Fibroblast of lung (primary cell): ENCODE measurements around the gene TASOR2. TPM values are rescaled to one million over a fixed set of nuclear protein-coding genes. Genes with fewer than 3 reads are reported as not detected.

Experiments
- DNase-seq, 2 donors: peaks; one replicate each; pipeline versions ENCODE4 v3.0.0 to v3.0.0-alpha.2; 2010; ENCODE audit warnings: low read depth in 2 of 2
- H2AFZ ChIP-seq: 2 replicates; pipeline ENCODE4 v1.5.1; 2012; ENCODE audit warnings: low read length, control low read depth, inconsistent platforms
- H3K27ac ChIP-seq: 2 replicates; pipeline ENCODE4 v1.5.1; 2011; ENCODE audit warnings: low read length, control low read depth; ENCODE audit not compliant: insufficient read depth
- H3K27me3 ChIP-seq: 2 replicates; pipeline ENCODE4 v1.5.1; 2011; ENCODE audit warnings: mild to moderate bottlenecking, low read length; ENCODE audit not compliant: control insufficient read depth, insufficient read depth
- H3K36me3 ChIP-seq: 2 replicates; pipeline ENCODE4 v1.5.1; 2011; ENCODE audit warnings: low read length; ENCODE audit not compliant: control insufficient read depth, insufficient read depth
- H3K4me1 ChIP-seq: 2 replicates; pipeline ENCODE4 v1.5.1; 2011; ENCODE audit warnings: low read length; ENCODE audit not compliant: control insufficient read depth, insufficient read depth; ENCODE audit errors: extremely low read depth
- H3K4me2 ChIP-seq: 2 replicates; pipeline ENCODE4 v1.5.1; 2011; ENCODE audit warnings: low read length, control low read depth; ENCODE audit not compliant: insufficient read depth; ENCODE audit errors: extremely low read depth
- H3K4me3 ChIP-seq, 4 experiments: fragments of 200-600 bp in 1 of 4; sonication (generic) in 1 of 4; replicated peaks in 1 of 4; 2 replicates each; pipeline ENCODE4 v1.5.1; 2011 to 2016; ENCODE audit warnings: low read length in 4 of 4, low read depth in 3 of 4, mild to moderate bottlenecking in 3 of 4, control low read depth in 2 of 4, inconsistent platforms in 1 of 4, mixed read lengths in 1 of 4; ENCODE audit not compliant: insufficient read depth in 1 of 4; ENCODE audit errors: control extremely low read depth in 1 of 4
- H3K79me2 ChIP-seq: 2 replicates; pipeline ENCODE4 v1.5.1; 2012; ENCODE audit warnings: mild to moderate bottlenecking, low read length, inconsistent platforms; ENCODE audit not compliant: control insufficient read depth, insufficient read depth
- H3K9ac ChIP-seq: 2 replicates; pipeline ENCODE4 v1.5.1; 2011; ENCODE audit warnings: mild to moderate bottlenecking, low read length, control low read depth; ENCODE audit not compliant: insufficient read depth
- H3K9me3 ChIP-seq: 2 replicates; pipeline ENCODE4 v1.5.1; 2012; ENCODE audit warnings: low read depth, low read length; ENCODE audit not compliant: control insufficient read depth, insufficient read depth
- H4K20me1 ChIP-seq: 2 replicates; pipeline ENCODE4 v1.5.1; 2011; ENCODE audit warnings: low read length; ENCODE audit not compliant: control insufficient read depth, insufficient read depth; ENCODE audit errors: extremely low read depth
- CTCF ChIP-seq, 2 donors: IDR thresholded peaks in 1 of 2; conservative IDR thresholded peaks in 1 of 2; 1 replicate in 1 of 2; 2 replicates in 1 of 2; pipeline ENCODE4 v1.5.1; 2011 to 2012; ENCODE audit warnings: low read length in 2 of 2, control low read depth in 1 of 2, inconsistent platforms in 1 of 2, low read depth in 1 of 2, mild to moderate bottlenecking in 1 of 2
- EZH2 ChIP-seq: IDR thresholded peaks from 2 replicates; pipeline ENCODE4 v1.5.1; 2012; ENCODE audit warnings: low read length, control low read depth, mild to moderate bottlenecking; ENCODE audit errors: missing control alignments
- polyA plus RNA-seq, 2 donors: library from polyadenylated mRNA; depleted of rRNA in 1 of 2; stranded (reverse) in 1 of 2; unstranded in 1 of 2; fragments of >200 nt; gene quantifications; 2 replicates each; pipeline ENCODE4 v1.2.1, GENCODE V29; 2011 to 2012; ENCODE audit warnings: missing spikeins in 1 of 2
- total RNA-seq: library from RNA; depleted of rRNA; stranded (reverse); fragments of >200 nt; gene quantifications from 2 replicates; pipeline ENCODE4 v1.2.1, GENCODE V29; 2014

Gene TASOR2
- total and polyA plus RNA-seq, 2 donors (not counting 1 experiment from before 2014, with no cell fraction given), result 41.1 to 77.9 TPM

GRCh38 chr10:5651388-5651764 lies 33.3 kb upstream of the TASOR2 start:
- no peak overlapping the region for H3K9ac ChIP-seq
- no peak overlapping the region for H3K27ac ChIP-seq
- no peak overlapping the region for H3K4me2 ChIP-seq
- no peak overlapping the region for H2AFZ ChIP-seq
- H3K36me3 ChIP-seq, result no peaks in the 10 kb centered on the region
- no peaks in the 10 kb centered on the region for H4K20me1 ChIP-seq
- no peaks in the 10 kb centered on the region for H3K9me3 ChIP-seq
- no peak overlapping the region for H3K4me3 ChIP-seq
- no peaks in the 10 kb centered on the region for H3K79me2 ChIP-seq
- no peak for DNase-seq
- H3K4me1 ChIP-seq, result no peaks in the 10 kb centered on the region
- TF ChIP-seq EZH2 (no peak), CTCF (conservative IDR thresholded peaks at IDR 0.05 in 1 of 2, IDR thresholded peaks at IDR 0.05 in 1 of 2; ENCODE audit: low read depth in 1 of 2, low read length in 2 of 2) (no peak)
- H3K27me3 ChIP-seq, result no peaks in the 10 kb centered on the region

- no peak for TF ChIP-seq CTCF (conservative IDR thresholded peaks at IDR 0.05 in 1 of 2, IDR thresholded peaks at IDR 0.05 in 1 of 2; ENCODE audit: low read depth in 1 of 2, low read length in 2 of 2)
- no peak for TF ChIP-seq EZH2
- H3K27ac ChIP-seq, result no peak overlapping the region
- no peaks in the 10 kb centered on the region for H3K27me3 ChIP-seq
Observed at GRCh38 chr10:5652746-5653145, 31.9 kb upstream of the TASOR2 start.

GRCh38 chr10:5654218-5654755 lies 30.4 kb upstream of the TASOR2 start:
- Histone ChIP-seq H3K9ac (no peak overlapping the region), H3K36me3 (no peaks in the 10 kb centered on the region), H3K27ac (no peak overlapping the region), H3K9me3 (no peaks in the 10 kb centered on the region), H4K20me1 (no peaks in the 10 kb centered on the region), H3K79me2 (no peaks in the 10 kb centered on the region), H3K27me3 (no peaks in the 10 kb centered on the region), H2AFZ (no peak overlapping the region), H3K4me1 (no peaks in the 10 kb centered on the region), H3K4me3 (no peak overlapping the region), H3K4me2 (no peak overlapping the region)
- no peak for DNase-seq
- TF ChIP-seq EZH2, result no peak
- TF ChIP-seq CTCF (conservative IDR thresholded peaks at IDR 0.05 in 1 of 2, IDR thresholded peaks at IDR 0.05 in 1 of 2; ENCODE audit: low read depth in 1 of 2, low read length in 2 of 2), result no peak

More at GRCh38 chr10:5652746-5653145, 31.9 kb upstream of the TASOR2 start:
- H4K20me1 ChIP-seq, result no peaks in the 10 kb centered on the region
- H3K79me2 ChIP-seq, result no peaks in the 10 kb centered on the region
- no peak overlapping the region for H3K9ac ChIP-seq
- no peaks in the 10 kb centered on the region for H3K36me3 ChIP-seq
- H3K4me2 ChIP-seq, result no peak overlapping the region
- no peaks in the 10 kb centered on the region for H3K4me1 ChIP-seq
- no peaks in the 10 kb centered on the region for H3K9me3 ChIP-seq
- no peak overlapping the region for H2AFZ ChIP-seq
- DNase-seq, result no peak
- no peak overlapping the region for H3K4me3 ChIP-seq
